HepG2 (cell line): ENCODE results near the gene TRIM54. TPM values are rescaled to one million over a fixed set of nuclear protein-coding genes. Genes with fewer than 3 reads are reported as not detected.

Experiments used
- ATAC-seq: fragments of 200-7000 bp; cut with Tn5 transposase; 3 replicates; pipeline ENCODE4 v1.9.1; 2020; ENCODE audit warnings: mild to moderate bottlenecking, moderate library complexity
- BruUV-seq: library from RNA; stranded (reverse); fragments of 400-500 nt; replicated peaks from 2 replicates; lab custom pipeline; 2021; lab: Mats Ljungman, UMichigan
- CTCF ChIA-PET: fragments of 300-600 bp; formaldehyde crosslinking; extraction: SDS; loops from one replicate; lab custom pipeline; 2021; ENCODE audit warnings: low total read pairs, inconsistent platforms, low intra/inter-chr PET ratio; lab: Yijun Ruan, JAX
- POLR2A ChIA-PET: fragments of 350-600 bp; sonication (Branson Sonifier 250); formaldehyde crosslinking; loops from one replicate; lab custom pipeline; 2020; ENCODE audit warnings: antibody characterized with exemption, inconsistent platforms; lab: Yijun Ruan, JAX
- DNase-seq: peaks from one replicate; pipeline ENCODE4 v3.0.0-alpha.2; 2015; ENCODE audit warnings: low spot score
- FAIRE-seq: peaks from 3 replicates; lab custom pipeline; 2011; peaks lifted over from hg19 to GRCh38; lab: Jason Lieb, UNC
- H2AFZ ChIP-seq: one replicate; pipeline ENCODE4 v1.6.1; 2011; ENCODE audit warnings: low read length, inconsistent platforms
- H3K27ac ChIP-seq: fragments of 300-600 bp; 3 replicates; pipeline ENCODE4 v1.8.0; 2011; ENCODE audit warnings: mixed run types, mild to moderate bottlenecking, mixed read lengths, low read length, inconsistent platforms; ENCODE audit not compliant: insufficient read depth; ENCODE audit errors: extremely low read length
- H3K27me3 ChIP-seq, 2 experiments: fragments of 200-600 bp in 1 of 2; 2 replicates in 1 of 2; 3 replicates in 1 of 2; pipeline versions ENCODE4 v1.6.0 to v1.8.0; 2011; ENCODE audit warnings: low read length in 2 of 2, mild to moderate bottlenecking in 2 of 2, moderate library complexity in 2 of 2, inconsistent platforms in 1 of 2; ENCODE audit not compliant: insufficient read depth in 2 of 2, control insufficient read depth in 1 of 2
- H3K36me3 ChIP-seq, 2 experiments: fragments of 200-600 bp in 1 of 2; replicated peaks in 1 of 2; 2 replicates in 1 of 2; 3 replicates in 1 of 2; pipeline versions ENCODE4 v1.5.1 to v1.8.0; 2011; ENCODE audit warnings: low read length in 2 of 2, inconsistent platforms in 1 of 2; ENCODE audit not compliant: insufficient read depth in 2 of 2, control insufficient read depth in 1 of 2
- H3K4me1 ChIP-seq: 2 replicates; pipeline ENCODE4 v1.5.1; 2012; ENCODE audit warnings: low read length, inconsistent platforms; ENCODE audit not compliant: insufficient read depth
- H3K4me2 ChIP-seq: 2 replicates; pipeline ENCODE4 v1.6.0; 2011; ENCODE audit warnings: low read depth, low read length, inconsistent platforms
- H3K4me3 ChIP-seq, 3 experiments: fragments of 200-600 bp in 1 of 3; sonication (generic), shearing (Covaris generic) in 1 of 3; replicated peaks in 1 of 3; 2 replicates each; pipeline ENCODE4 v1.5.1; 2011 to 2016; ENCODE audit warnings: low read length in 3 of 3, inconsistent platforms in 2 of 3, low read depth in 2 of 3, mild to moderate bottlenecking in 2 of 3, control low read depth in 1 of 3, mixed read lengths in 1 of 3; ENCODE audit not compliant: insufficient read depth in 1 of 3
- H3K79me2 ChIP-seq: one replicate; pipeline ENCODE4 v1.6.1; 2011; ENCODE audit warnings: low read length, inconsistent platforms; ENCODE audit not compliant: insufficient read depth
- H3K9ac ChIP-seq: 2 replicates; pipeline ENCODE4 v1.6.0; 2011; ENCODE audit warnings: mild to moderate bottlenecking, low read depth, low read length, inconsistent platforms; ENCODE audit not compliant: insufficient read depth
- H3K9me3 ChIP-seq: 2 replicates; pipeline ENCODE4 v1.5.1; 2012; ENCODE audit warnings: mild to moderate bottlenecking, low read length
- H4K20me1 ChIP-seq: 2 replicates; pipeline ENCODE4 v1.6.0; 2011; ENCODE audit warnings: inconsistent platforms, mild to moderate bottlenecking, low read length, moderate library complexity; ENCODE audit not compliant: insufficient read depth
- HMGA1 ChIP-seq: sonication (generic); formaldehyde crosslinking; conservative IDR thresholded peaks from 2 replicates; pipeline ENCODE4 v1.4.0; 2020; ENCODE audit warnings: missing genetic modification reagents
- ZNF205 ChIP-seq: IDR thresholded peaks from 2 replicates; pipeline ENCODE4 v1.6.1; 2018; ENCODE audit warnings: missing biosample characterization, missing genetic modification reagents
- ZNF879 ChIP-seq: sonication (generic); formaldehyde crosslinking; IDR thresholded peaks from 2 replicates; pipeline ENCODE4 v1.8.1; 2023; ENCODE audit warnings: missing genetic modification reagents
- WGBS: methylation state at CpG from one replicate; pipeline ENCODE4 v1.1.6; 2017; ENCODE audit warnings: low lambda C conversion rate; 5-methylcytosine and 5-hydroxymethylcytosine counted together
- in situ Hi-C: cut with HindIII; loops from 2 replicates; pipeline ENCODE4 v1.10.0; 2017; ENCODE audit warnings: low pct_unique_long_range_greater_than_20kb; ENCODE audit not compliant: extremely low pct_ligation_motif_present
- intact Hi-C: fragments of 100-400 bp; cut with micrococcal nuclease; formaldehyde crosslinking; loops from one replicate; pipeline ENCODE4 v1.10.0; 2022; ENCODE audit not compliant: unreplicated experiment
- polyA plus RNA-seq, 8 experiments: library from polyadenylated mRNA; depleted of rRNA in 3 of 8; stranded (reverse) in 7 of 8; unstranded in 1 of 8; fragments of >200 nt; fragmentation: Illumina TruSeq in 4 of 8; extraction: Trizol in 4 of 8; gene quantifications; 2 replicates each; pipeline versions ENCODE4 v1.2.1 to v1.2.3, GENCODE V29; 2011 to 2016; ENCODE audit warnings: low read depth in 4 of 8, missing spikeins in 1 of 8, mixed read lengths in 1 of 8; ENCODE audit not compliant: insufficient read depth in 1 of 8
- total RNA-seq, 5 experiments: library from RNA; depleted of rRNA; stranded (reverse); fragments of >200 nt; fragmentation: Illumina TruSeq; extraction: Trizol; gene quantifications; 2 replicates each; pipeline ENCODE4 v1.2.3, GENCODE V29; 2016; ENCODE audit warnings: low read depth in 1 of 5
- TF ChIP-seq, protein P1 (sequence below): sonication (generic); formaldehyde crosslinking; IDR thresholded peaks from 2 replicates; pipeline ENCODE4 v1.4.0; 2020; ENCODE audit warnings: mild to moderate bottlenecking, missing genetic modification reagents
- TF ChIP-seq, protein P2 (sequence below): sonication (generic); formaldehyde crosslinking; IDR thresholded peaks from 2 replicates; pipeline ENCODE4 v1.5.0; 2020; ENCODE audit warnings: missing genetic modification reagents
- TF ChIP-seq, protein P3 (sequence below), 2 experiments: IDR thresholded peaks; 2 replicates each; pipeline ENCODE4 v1.6.1; 2011 to 2012; ENCODE audit warnings: low read length in 2 of 2, borderline replicate concordance in 1 of 2, low read depth in 1 of 2, mild to moderate bottlenecking in 1 of 2, moderate library complexity in 1 of 2

The TRIM54 gene
- total and polyA plus RNA-seq, 2 of the 13 experiments (the other 11 are each of a cell fraction or from before 2014, with no cell fraction given) = 0.07 to 0.13 TPM

DNA sequence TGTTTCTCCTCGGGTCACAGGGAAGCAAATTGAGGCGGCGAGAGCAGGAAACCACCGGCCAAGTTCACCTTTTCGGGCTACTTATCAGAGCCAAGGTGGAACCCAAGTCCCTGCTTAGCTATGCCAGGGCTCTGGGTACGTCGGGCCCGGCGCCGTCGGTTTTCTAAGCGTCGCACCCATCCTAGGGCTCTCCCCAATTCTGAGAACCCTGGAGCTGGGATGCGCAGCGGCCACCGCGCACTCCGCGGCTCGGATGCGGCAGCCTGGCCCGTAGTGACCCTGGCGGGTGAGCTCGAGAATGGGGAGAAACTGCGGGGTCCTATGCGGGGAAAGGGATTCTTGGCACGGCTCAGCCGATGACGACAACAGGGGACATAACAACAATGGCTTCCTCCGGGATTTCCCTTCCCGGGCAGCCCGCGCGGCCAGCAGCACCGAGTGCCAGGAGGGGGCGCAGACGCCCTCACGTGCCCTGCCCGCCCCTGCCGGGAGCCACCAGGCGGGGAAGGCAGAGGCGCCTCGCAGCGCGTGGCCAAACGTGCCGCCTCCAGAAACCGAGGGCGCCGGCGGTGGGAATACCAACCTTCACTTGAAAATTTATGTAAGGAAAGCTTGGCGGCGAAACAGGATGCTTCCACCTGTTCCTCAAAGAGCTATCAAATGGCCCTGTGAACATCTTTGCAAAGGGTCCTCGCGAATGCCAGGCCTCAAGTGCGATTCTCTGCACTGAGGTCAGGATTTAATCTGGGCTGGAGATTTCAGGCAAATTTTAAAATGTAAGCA lies 17.3 kb upstream of the TRIM54 start:
- ChIA-PET CTCF (interaction anchor here (1.8 to 3.6 kb wide), 3 partner anchors 15 to 38 kb away, joined by 7 to 29 read pairs (median 20); no protein-coding TSS in a partner anchor), POLR2A (interaction anchor here (0.8 kb wide), 1 partner anchor 17 kb away, joined by 3 read pairs; no protein-coding TSS in a partner anchor)
- in situ Hi-C loops (no loop called here), intact Hi-C loops (loop anchor here (1.0 to 2.0 kb wide), 3 partner anchors 16 to 38 kb away; no protein-coding TSS in a partner anchor)
- WGBS = 9% methylated on average over 36 of the region's 56 CpGs
- peak overlapping the region; percentile 56 to 77 (median 58) for H3K4me3 ChIP-seq
- ATAC-seq (peak; percentile 79), FAIRE-seq (peak; percentile 48), DNase-seq (peak; percentile 73)
- no peaks in the 10 kb centered on the region for H3K9me3 ChIP-seq
- peaks cover 26% of the 10 kb centered on the region for H3K4me1 ChIP-seq
- no peaks in the 10 kb centered on the region for H3K79me2 ChIP-seq
- no peak overlapping the region for H3K9ac ChIP-seq
- peak overlapping the region; percentile 92 for H3K4me2 ChIP-seq
- H3K36me3 ChIP-seq = no peaks in the 10 kb centered on the region
- H2AFZ ChIP-seq = no peak overlapping the region
- H3K27ac ChIP-seq = no peak overlapping the region
- H3K27me3 ChIP-seq = peaks cover 19 to 79% of the 10 kb centered on the region in 2 experiments
- BruUV-seq = no TSS peak
- H4K20me1 ChIP-seq = no peaks in the 10 kb centered on the region
- TF ChIP-seq, protein P1, sequence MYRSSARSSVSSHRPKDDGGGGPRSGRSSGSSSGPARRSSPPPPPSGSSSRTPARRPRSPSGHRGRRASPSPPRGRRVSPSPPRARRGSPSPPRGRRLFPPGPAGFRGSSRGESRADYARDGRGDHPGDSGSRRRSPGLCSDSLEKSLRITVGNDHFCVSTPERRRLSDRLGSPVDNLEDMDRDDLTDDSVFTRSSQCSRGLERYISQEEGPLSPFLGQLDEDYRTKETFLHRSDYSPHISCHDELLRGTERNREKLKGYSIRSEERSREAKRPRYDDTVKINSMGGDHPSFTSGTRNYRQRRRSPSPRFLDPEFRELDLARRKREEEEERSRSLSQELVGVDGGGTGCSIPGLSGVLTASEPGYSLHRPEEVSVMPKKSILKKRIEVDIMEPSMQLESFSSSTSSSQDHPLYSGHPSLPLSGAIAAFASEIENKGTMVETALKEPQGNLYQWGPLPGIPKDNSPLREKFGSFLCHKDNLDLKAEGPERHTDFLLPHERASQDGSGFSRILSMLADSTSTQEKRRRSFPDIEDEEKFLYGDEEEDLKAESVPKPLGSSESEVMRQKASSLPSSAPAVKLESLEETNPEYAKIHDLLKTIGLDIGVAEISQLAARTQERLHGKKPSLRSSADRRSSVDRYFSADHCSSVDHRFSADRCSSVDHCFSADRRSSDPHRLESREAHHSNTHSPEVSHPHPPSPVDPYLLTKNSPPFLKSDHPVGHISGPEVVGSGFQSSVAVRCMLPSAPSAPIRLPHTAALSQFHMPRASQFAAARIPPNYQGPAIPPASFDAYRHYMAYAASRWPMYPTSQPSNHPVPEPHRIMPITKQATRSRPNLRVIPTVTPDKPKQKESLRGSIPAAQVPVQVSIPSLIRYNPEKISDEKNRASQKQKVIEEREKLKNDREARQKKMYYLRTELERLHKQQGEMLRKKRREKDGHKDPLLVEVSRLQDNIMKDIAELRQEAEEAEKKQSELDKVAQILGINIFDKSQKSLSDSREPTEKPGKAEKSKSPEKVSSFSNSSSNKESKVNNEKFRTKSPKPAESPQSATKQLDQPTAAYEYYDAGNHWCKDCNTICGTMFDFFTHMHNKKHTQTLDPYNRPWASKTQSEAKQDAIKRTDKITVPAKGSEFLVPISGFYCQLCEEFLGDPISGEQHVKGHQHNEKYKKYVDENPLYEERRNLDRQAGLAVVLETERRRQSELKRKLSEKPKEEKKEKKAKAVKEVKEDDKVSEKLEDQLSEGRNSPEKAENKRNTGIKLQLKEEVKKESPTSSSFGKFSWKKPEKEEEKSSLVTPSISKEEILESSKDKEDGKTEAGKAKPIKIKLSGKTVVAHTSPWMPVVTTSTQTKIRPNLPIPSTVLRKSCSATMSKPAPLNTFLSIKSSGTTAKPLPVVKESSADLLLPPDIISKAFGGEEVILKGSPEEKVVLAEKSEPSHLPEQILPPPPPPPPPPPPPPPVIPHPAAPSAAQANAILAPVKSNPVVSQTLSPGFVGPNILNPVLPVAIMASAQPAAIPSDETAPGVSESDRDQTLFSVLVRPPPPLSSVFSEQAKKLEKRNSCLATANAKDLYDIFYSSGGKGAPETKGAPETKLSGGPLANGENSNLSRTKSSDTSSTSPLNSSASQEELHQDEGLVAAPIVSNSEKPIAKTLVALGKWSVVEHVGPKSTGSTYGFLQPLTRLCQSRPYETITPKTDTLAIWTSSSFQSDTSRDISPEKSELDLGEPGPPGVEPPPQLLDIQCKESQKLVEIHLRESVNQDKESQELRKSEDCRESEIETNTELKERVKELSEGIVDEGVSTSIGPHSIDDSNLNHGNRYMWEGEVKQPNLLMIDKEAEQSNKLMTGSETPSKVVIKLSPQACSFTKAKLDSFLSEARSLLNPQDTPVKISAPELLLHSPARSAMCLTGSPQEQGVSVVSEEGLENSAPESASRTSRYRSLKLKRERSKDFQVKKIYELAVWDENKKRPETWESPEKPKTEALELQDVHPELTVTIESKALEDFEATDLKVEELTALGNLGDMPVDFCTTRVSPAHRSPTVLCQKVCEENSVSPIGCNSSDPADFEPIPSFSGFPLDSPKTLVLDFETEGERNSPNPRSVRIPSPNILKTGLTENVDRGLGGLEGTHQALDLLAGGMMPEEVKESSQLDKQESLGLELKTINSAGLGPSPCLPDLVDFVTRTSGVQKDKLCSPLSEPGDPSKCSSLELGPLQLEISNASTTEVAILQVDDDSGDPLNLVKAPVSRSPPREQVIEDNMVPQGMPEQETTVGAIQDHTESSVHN (CRISPR knock-in tag) = no peak
- peak; percentile 79 for TF ChIP-seq ZNF205 (CRISPR knock-in tag)
- TF ChIP-seq, protein P2, sequence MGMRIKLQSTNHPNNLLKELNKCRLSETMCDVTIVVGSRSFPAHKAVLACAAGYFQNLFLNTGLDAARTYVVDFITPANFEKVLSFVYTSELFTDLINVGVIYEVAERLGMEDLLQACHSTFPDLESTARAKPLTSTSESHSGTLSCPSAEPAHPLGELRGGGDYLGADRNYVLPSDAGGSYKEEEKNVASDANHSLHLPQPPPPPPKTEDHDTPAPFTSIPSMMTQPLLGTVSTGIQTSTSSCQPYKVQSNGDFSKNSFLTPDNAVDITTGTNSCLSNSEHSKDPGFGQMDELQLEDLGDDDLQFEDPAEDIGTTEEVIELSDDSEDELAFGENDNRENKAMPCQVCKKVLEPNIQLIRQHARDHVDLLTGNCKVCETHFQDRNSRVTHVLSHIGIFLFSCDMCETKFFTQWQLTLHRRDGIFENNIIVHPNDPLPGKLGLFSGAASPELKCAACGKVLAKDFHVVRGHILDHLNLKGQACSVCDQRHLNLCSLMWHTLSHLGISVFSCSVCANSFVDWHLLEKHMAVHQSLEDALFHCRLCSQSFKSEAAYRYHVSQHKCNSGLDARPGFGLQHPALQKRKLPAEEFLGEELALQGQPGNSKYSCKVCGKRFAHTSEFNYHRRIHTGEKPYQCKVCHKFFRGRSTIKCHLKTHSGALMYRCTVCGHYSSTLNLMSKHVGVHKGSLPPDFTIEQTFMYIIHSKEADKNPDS (CRISPR knock-in tag) = 0 out of 2 replicates have a peak, but pooled peaks have one; percentile 28
- TF ChIP-seq, protein P3, sequence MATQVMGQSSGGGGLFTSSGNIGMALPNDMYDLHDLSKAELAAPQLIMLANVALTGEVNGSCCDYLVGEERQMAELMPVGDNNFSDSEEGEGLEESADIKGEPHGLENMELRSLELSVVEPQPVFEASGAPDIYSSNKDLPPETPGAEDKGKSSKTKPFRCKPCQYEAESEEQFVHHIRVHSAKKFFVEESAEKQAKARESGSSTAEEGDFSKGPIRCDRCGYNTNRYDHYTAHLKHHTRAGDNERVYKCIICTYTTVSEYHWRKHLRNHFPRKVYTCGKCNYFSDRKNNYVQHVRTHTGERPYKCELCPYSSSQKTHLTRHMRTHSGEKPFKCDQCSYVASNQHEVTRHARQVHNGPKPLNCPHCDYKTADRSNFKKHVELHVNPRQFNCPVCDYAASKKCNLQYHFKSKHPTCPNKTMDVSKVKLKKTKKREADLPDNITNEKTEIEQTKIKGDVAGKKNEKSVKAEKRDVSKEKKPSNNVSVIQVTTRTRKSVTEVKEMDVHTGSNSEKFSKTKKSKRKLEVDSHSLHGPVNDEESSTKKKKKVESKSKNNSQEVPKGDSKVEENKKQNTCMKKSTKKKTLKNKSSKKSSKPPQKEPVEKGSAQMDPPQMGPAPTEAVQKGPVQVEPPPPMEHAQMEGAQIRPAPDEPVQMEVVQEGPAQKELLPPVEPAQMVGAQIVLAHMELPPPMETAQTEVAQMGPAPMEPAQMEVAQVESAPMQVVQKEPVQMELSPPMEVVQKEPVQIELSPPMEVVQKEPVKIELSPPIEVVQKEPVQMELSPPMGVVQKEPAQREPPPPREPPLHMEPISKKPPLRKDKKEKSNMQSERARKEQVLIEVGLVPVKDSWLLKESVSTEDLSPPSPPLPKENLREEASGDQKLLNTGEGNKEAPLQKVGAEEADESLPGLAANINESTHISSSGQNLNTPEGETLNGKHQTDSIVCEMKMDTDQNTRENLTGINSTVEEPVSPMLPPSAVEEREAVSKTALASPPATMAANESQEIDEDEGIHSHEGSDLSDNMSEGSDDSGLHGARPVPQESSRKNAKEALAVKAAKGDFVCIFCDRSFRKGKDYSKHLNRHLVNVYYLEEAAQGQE (IDR thresholded peaks at IDR 0.05; ENCODE audit: borderline replicate concordance in 1 of 2, low read depth in 1 of 2, low read length in 2 of 2) = no peak
- no peak for TF ChIP-seq HMGA1 (CRISPR knock-in tag)
- 0 out of 2 replicates have a peak, but pooled peaks have one; percentile 50 for TF ChIP-seq ZNF879 (CRISPR knock-in tag)
